ENCODE results near the gene GIPC3. TPM values are rescaled to one million over a fixed set of nuclear protein-coding genes. Genes with fewer than 3 reads are reported as not detected.

Gene GIPC3
- total and polyA plus RNA-seq, 2 experiments from 2014 or later = 0.06 TPM; not detected in 1

GRCh38 chr19:3586127-3586626 lies 899 bp downstream of the GIPC3 start:
- in situ Hi-C loops (cut with MboI) = no loop called here
- Histone ChIP-seq H3K9me3 (ENCODE audit: low read depth) (no peaks in the 10 kb centered on the region), H3K36me3 (ENCODE audit: low read depth) (no peaks in the 10 kb centered on the region), H3K79me2 (ENCODE audit: insufficient read depth) (no peaks in the 10 kb centered on the region), H3K27ac (no peak overlapping the region), H3F3A (ENCODE audit: insufficient read depth) (no peaks in the 10 kb centered on the region), H2AFZ (no peak overlapping the region), H3K4me3 (no peak overlapping the region), H3K9me2 (ENCODE audit: insufficient read depth) (no peaks in the 10 kb centered on the region), H3K4me1 (ENCODE audit: insufficient read depth) (no peaks in the 10 kb centered on the region), H3K4me2 (ENCODE audit: unreplicated experiment) (no peak overlapping the region), H4K20me1 (ENCODE audit: insufficient read depth) (no peaks in the 10 kb centered on the region), H3K27me3 (replicated peaks; ENCODE audit: insufficient read depth) (peaks cover 8% of the 10 kb centered on the region), H3K9ac (no peak overlapping the region)
- DNase-seq = no peak
- 38 to 39% methylated on average over 14 of the region's 16 CpGs for WGBS, 2 experiments (ENCODE audit: low coverage in 1 of 2, low lambda C conversion rate in 2 of 2, missing lambda C conversion rate in 2 of 2)
- TF ChIP-seq EZH2phosphoT487 (IDR thresholded peaks at IDR 0.05; ENCODE audit: insufficient read depth, low read depth) = no peak
- TF ChIP-seq EZH2 (IDR thresholded peaks at IDR 0.05; ENCODE audit: insufficient read depth, poor library complexity, severe bottlenecking) = peak; percentile 64

- H3F3A ChIP-seq (ENCODE audit: insufficient read depth) = no peaks in the 10 kb centered on the region
- no peak for DNase-seq
- H2AFZ ChIP-seq = no peak overlapping the region
- peaks cover 8% of the 10 kb centered on the region for H3K27me3 ChIP-seq (replicated peaks; ENCODE audit: insufficient read depth)
- no peaks in the 10 kb centered on the region for H3K79me2 ChIP-seq (ENCODE audit: insufficient read depth)
- H3K4me2 ChIP-seq (ENCODE audit: unreplicated experiment) = no peak overlapping the region
- no peaks in the 10 kb centered on the region for H3K9me2 ChIP-seq (ENCODE audit: insufficient read depth)
- H3K4me1 ChIP-seq (ENCODE audit: insufficient read depth) = no peaks in the 10 kb centered on the region
- H3K9me3 ChIP-seq (ENCODE audit: low read depth) = no peaks in the 10 kb centered on the region
- TF ChIP-seq EZH2 (IDR thresholded peaks at IDR 0.05; ENCODE audit: insufficient read depth, poor library complexity, severe bottlenecking) (no peak), EZH2phosphoT487 (IDR thresholded peaks at IDR 0.05; ENCODE audit: insufficient read depth, low read depth) (no peak)
- H4K20me1 ChIP-seq (ENCODE audit: insufficient read depth) = no peaks in the 10 kb centered on the region
- WGBS, 2 experiments (ENCODE audit: low coverage in 1 of 2, low lambda C conversion rate in 2 of 2, missing lambda C conversion rate in 2 of 2) = 70 to 76% methylated on average over 21 to 31 of the region's 31 CpGs
- no peak overlapping the region for H3K27ac ChIP-seq
- no peak overlapping the region for H3K9ac ChIP-seq
- H3K4me3 ChIP-seq = no peak overlapping the region
- in situ Hi-C loops (cut with MboI) = no loop called here
- H3K36me3 ChIP-seq (ENCODE audit: low read depth) = no peaks in the 10 kb centered on the region
Observed at GRCh38 chr19:3586707-3587346, 1.5 kb downstream of the GIPC3 start.

- TF ChIP-seq EZH2 (IDR thresholded peaks at IDR 0.05; ENCODE audit: insufficient read depth, poor library complexity, severe bottlenecking) (no peak), EZH2phosphoT487 (IDR thresholded peaks at IDR 0.05; ENCODE audit: insufficient read depth, low read depth) (no peak)
- Histone ChIP-seq H3K4me1 (ENCODE audit: insufficient read depth) (no peaks in the 10 kb centered on the region), H3K79me2 (ENCODE audit: insufficient read depth) (no peaks in the 10 kb centered on the region), H3K4me2 (ENCODE audit: unreplicated experiment) (no peak overlapping the region), H3K27me3 (replicated peaks; ENCODE audit: insufficient read depth) (peaks cover 8% of the 10 kb centered on the region), H3K9me2 (ENCODE audit: insufficient read depth) (no peaks in the 10 kb centered on the region), H3F3A (ENCODE audit: insufficient read depth) (no peaks in the 10 kb centered on the region), H3K27ac (no peak overlapping the region), H4K20me1 (ENCODE audit: insufficient read depth) (no peaks in the 10 kb centered on the region), H3K9me3 (ENCODE audit: low read depth) (no peaks in the 10 kb centered on the region), H3K4me3 (no peak overlapping the region), H3K9ac (no peak overlapping the region), H3K36me3 (ENCODE audit: low read depth) (no peaks in the 10 kb centered on the region), H2AFZ (no peak overlapping the region)
- in situ Hi-C loops (cut with MboI) = no loop called here
- WGBS, 2 experiments (ENCODE audit: low coverage in 1 of 2, low lambda C conversion rate in 2 of 2, missing lambda C conversion rate in 2 of 2) = 80 to 84% methylated on average over 10 to 11 of the region's 11 CpGs
- DNase-seq = no peak
Observed at GRCh38 chr19:3589439-3589838, 4.2 kb downstream of the GIPC3 start.

- Histone ChIP-seq H3K9ac (no peak overlapping the region), H3K79me2 (ENCODE audit: insufficient read depth) (no peaks in the 10 kb centered on the region), H2AFZ (no peak overlapping the region), H3K4me1 (ENCODE audit: insufficient read depth) (no peaks in the 10 kb centered on the region), H3K9me3 (ENCODE audit: low read depth) (no peaks in the 10 kb centered on the region), H3K9me2 (ENCODE audit: insufficient read depth) (no peaks in the 10 kb centered on the region), H4K20me1 (ENCODE audit: insufficient read depth) (no peaks in the 10 kb centered on the region), H3K4me3 (no peak overlapping the region), H3K27ac (no peak overlapping the region), H3F3A (ENCODE audit: insufficient read depth) (no peaks in the 10 kb centered on the region), H3K27me3 (replicated peaks; ENCODE audit: insufficient read depth) (peaks cover 8% of the 10 kb centered on the region), H3K36me3 (ENCODE audit: low read depth) (no peaks in the 10 kb centered on the region), H3K4me2 (ENCODE audit: unreplicated experiment) (no peak overlapping the region)
- no peak for DNase-seq
- in situ Hi-C loops (cut with MboI) = no loop called here
- WGBS, 2 experiments (ENCODE audit: low coverage in 1 of 2, low lambda C conversion rate in 2 of 2, missing lambda C conversion rate in 2 of 2) = 81 to 96% methylated on average over 5 to 22 of the region's 22 CpGs
- TF ChIP-seq EZH2 (IDR thresholded peaks at IDR 0.05; ENCODE audit: insufficient read depth, poor library complexity, severe bottlenecking) (no peak), EZH2phosphoT487 (IDR thresholded peaks at IDR 0.05; ENCODE audit: insufficient read depth, low read depth) (no peak)
Observed at GRCh38 chr19:3589949-3590348, 4.7 kb downstream of the GIPC3 start.
